Loucy (cell line): ENCODE data around the gene HOXA13.

Source experiments
- CTCF ChIP-seq: fragments of 200-600 bp; sonication (generic); conservative IDR thresholded peaks from 2 replicates; pipeline ENCODE4 v1.5.1; 2014; ENCODE audit warnings: mild to moderate bottlenecking, antibody characterized with exemption, low read length
- EZH2phosphoT487 ChIP-seq: fragments of 200-600 bp; IDR thresholded peaks from 2 replicates; pipeline ENCODE4 v1.6.1; 2018; ENCODE audit warnings: antibody characterized with exemption, mild to moderate bottlenecking, moderate library complexity, borderline replicate concordance

- TF ChIP-seq CTCF (no peak), EZH2phosphoT487 (no peak)
Measured at GRCh38 chr7:27220440-27220955, 20.6 kb upstream of the HOXA13 start.
